Stimulated activated CD4-positive, alpha-beta T cell treated with anti-CD3 and anti-CD28 coated beads, Interleukin-15, amount 100 ng/mL, for 48 hours (primary cell): Measurements from ENCODE around the gene AHR.

Source experiments
- DNase-seq, 2 donors: peaks; one replicate each; pipeline ENCODE4 v3.0.0-alpha.2; 2020; ENCODE audit warnings: low read depth in 2 of 2

The AHR gene

GRCh38 chr7:17298102-17298839 is at the start of gene AHR:
Gene AHR, plus strand, starts transcription at chr7:17298652. Its CDS starts 613 bp downstream, at chr7:17299265.
- DNase-seq: peak; percentile 84

GRCh38 chr7:17253885-17254284 is 44.6 kb upstream of the AHR start:
- no peak for DNase-seq

GRCh38 chr7:17255926-17256325 is 42.5 kb upstream of the AHR start:
- DNase-seq: no peak

GRCh38 chr7:17256375-17256774 is 42.1 kb upstream of the AHR start:
- DNase-seq: no peak

- DNase-seq: no peak
These were observed 31.9 kb upstream of the AHR start for GRCh38 chr7:17266565-17266964.

GRCh38 chr7:17269341-17270221 is 28.9 kb upstream of the AHR start:
- no peak for DNase-seq

GRCh38 chr7:17274551-17275245 is 23.8 kb upstream of the AHR start:
- DNase-seq: peak in 1 of 2 donors; percentile 5

GRCh38 chr7:17275749-17276671 is 22.4 kb upstream of the AHR start:
- no peak for DNase-seq

GRCh38 chr7:17279061-17279460 is 19.4 kb upstream of the AHR start:
- DNase-seq: no peak

- no peak for DNase-seq
These were observed 9.3 kb upstream of the AHR start for GRCh38 chr7:17289074-17289645.

GRCh38 chr7:17292843-17293242 is 5.6 kb upstream of the AHR start:
- no peak for DNase-seq

- DNase-seq: no peak
These were observed 5.0 kb upstream of the AHR start for GRCh38 chr7:17293481-17293880.

GRCh38 chr7:17297243-17297642 is 1.2 kb upstream of the AHR start:
- no peak for DNase-seq

- peak; percentile 41 to 42 for DNase-seq
These were observed 509 bp downstream of the AHR start for GRCh38 chr7:17298840-17299482.

- no peak for DNase-seq
These were observed 1.1 kb downstream of the AHR start for GRCh38 chr7:17299483-17299991.

GRCh38 chr7:17300012-17300411 is 1.6 kb downstream of the AHR start:
- no peak for DNase-seq

GRCh38 chr7:17300437-17300836 is 2.0 kb downstream of the AHR start:
- DNase-seq: no peak

- no peak for DNase-seq
These were observed 3.3 kb downstream of the AHR start for GRCh38 chr7:17301471-17302456.

- DNase-seq: no peak
These were observed 4.2 kb downstream of the AHR start for GRCh38 chr7:17302575-17303142.
